Panc1 (cell line): ENCODE measurements around the gene ARID5A. TPM values are rescaled to one million over a fixed set of nuclear protein-coding genes. Genes with fewer than 3 reads are reported as not detected.

Experiments
- ATAC-seq: fragments of 200-7000 bp; cut with Tn5 transposase; 2 replicates; pipeline ENCODE4 v1.9.1; 2020; ENCODE audit warnings: mild to moderate bottlenecking, moderate library complexity
- BruUV-seq: library from RNA; stranded (reverse); fragments of 400-500 nt; replicated peaks from 2 replicates; lab custom pipeline; 2021; lab: Mats Ljungman, UMichigan
- CTCF ChIA-PET: fragments of 300-600 bp; sonication (Branson Sonifier 250); formaldehyde crosslinking; loops from one replicate; lab custom pipeline; 2022; ENCODE audit warnings: antibody characterized with exemption; lab: Charles Lee
- POLR2A ChIA-PET: fragments of 300-600 bp; sonication (Branson Sonifier 250); formaldehyde crosslinking; loops from one replicate; lab custom pipeline; 2022; ENCODE audit warnings: antibody characterized with exemption; lab: Charles Lee
- DNase-seq: peaks from one replicate; pipeline ENCODE4 v3.0.0-alpha.2; 2010; ENCODE audit warnings: low read depth, low spot score
- H3K27ac ChIP-seq: 2 replicates; pipeline ENCODE4 v1.5.1; 2011; ENCODE audit warnings: mild to moderate bottlenecking, low read length, inconsistent platforms
- H3K27me3 ChIP-seq: fragments of 200-500 bp; sonication (Bioruptor generic); 2 replicates; pipeline ENCODE4 v1.6.0; 2014; ENCODE audit warnings: low read length, inconsistent platforms; ENCODE audit not compliant: control insufficient read depth, insufficient read depth
- H3K36me3 ChIP-seq: fragments of 200-500 bp; sonication (Bioruptor generic); 2 replicates; pipeline ENCODE4 v1.5.1; 2014; ENCODE audit warnings: inconsistent platforms, mild to moderate bottlenecking, low read length, moderate library complexity; ENCODE audit not compliant: control insufficient read depth, insufficient read depth
- H3K4me1 ChIP-seq: 2 replicates; pipeline ENCODE4 v1.5.1; 2011; ENCODE audit warnings: inconsistent platforms, mild to moderate bottlenecking, low read length, moderate library complexity; ENCODE audit not compliant: control insufficient read depth, insufficient read depth
- H3K4me3 ChIP-seq, 2 experiments: 2 replicates each; pipeline ENCODE4 v1.5.1; 2011 to 2012; ENCODE audit warnings: low read depth in 2 of 2, low read length in 2 of 2, mild to moderate bottlenecking in 2 of 2, inconsistent platforms in 1 of 2, moderate library complexity in 1 of 2
- H3K9me3 ChIP-seq: fragments of 200-500 bp; sonication (Bioruptor generic); 2 replicates; pipeline ENCODE4 v1.5.1; 2014; ENCODE audit warnings: low read depth, mild to moderate bottlenecking, inconsistent platforms, low read length, moderate library complexity; ENCODE audit not compliant: control insufficient read depth, insufficient read depth
- POLR2AphosphoS5 ChIP-seq: IDR thresholded peaks from 2 replicates; pipeline ENCODE4 v1.6.1; 2012; ENCODE audit warnings: mild to moderate bottlenecking, low read depth, low read length, moderate library complexity
- SIN3A ChIP-seq: IDR thresholded peaks from 2 replicates; pipeline ENCODE4 v1.6.1; 2012; ENCODE audit warnings: low read depth, mild to moderate bottlenecking, low read length, moderate library complexity, borderline replicate concordance; ENCODE audit not compliant: insufficient read depth
- TCF7L2 ChIP-seq: IDR thresholded peaks from 2 replicates; pipeline ENCODE4 v1.6.1; 2011; ENCODE audit warnings: mild to moderate bottlenecking, low read depth, low read length, inconsistent platforms
- in situ Hi-C: cut with HindIII; loops from 2 replicates; pipeline ENCODE4 v1.10.0; 2016; ENCODE audit warnings: low sequenced_read_pairs, low pct_unique_long_range_greater_than_20kb
- intact Hi-C: fragments of 100-400 bp; cut with micrococcal nuclease; formaldehyde crosslinking; loops from one replicate; pipeline ENCODE4 v1.10.0; 2022; ENCODE audit not compliant: unreplicated experiment
- total RNA-seq: library from RNA; stranded (reverse); gene quantifications from one replicate; pipeline ENCODE4 v1.2.1, GENCODE V29; 2021; ENCODE audit not compliant: unreplicated experiment
- TF ChIP-seq, protein P1 (sequence below), 2 experiments: IDR thresholded peaks; 2 replicates each; pipeline ENCODE4 v1.6.1; 2011 to 2012; ENCODE audit warnings: low read depth in 2 of 2, control low read depth in 1 of 2, low read length in 1 of 2, mild to moderate bottlenecking in 1 of 2, moderate library complexity in 1 of 2; ENCODE audit not compliant: insufficient read depth in 1 of 2
- TF ChIP-seq, protein P2 (sequence below): fragments of 450-650 bp; IDR thresholded peaks from 2 replicates; pipeline ENCODE4 v1.5.1; 2017; ENCODE audit warnings: mild to moderate bottlenecking

ARID5A gene
- total RNA-seq, 1 experiment from 2014 or later: 19.3 TPM

GRCh38 chr2:96522304-96523203, 14.0 kb upstream of the ARID5A start:
- H3K27ac ChIP-seq: no peak overlapping the region
- TF ChIP-seq, protein P1, sequence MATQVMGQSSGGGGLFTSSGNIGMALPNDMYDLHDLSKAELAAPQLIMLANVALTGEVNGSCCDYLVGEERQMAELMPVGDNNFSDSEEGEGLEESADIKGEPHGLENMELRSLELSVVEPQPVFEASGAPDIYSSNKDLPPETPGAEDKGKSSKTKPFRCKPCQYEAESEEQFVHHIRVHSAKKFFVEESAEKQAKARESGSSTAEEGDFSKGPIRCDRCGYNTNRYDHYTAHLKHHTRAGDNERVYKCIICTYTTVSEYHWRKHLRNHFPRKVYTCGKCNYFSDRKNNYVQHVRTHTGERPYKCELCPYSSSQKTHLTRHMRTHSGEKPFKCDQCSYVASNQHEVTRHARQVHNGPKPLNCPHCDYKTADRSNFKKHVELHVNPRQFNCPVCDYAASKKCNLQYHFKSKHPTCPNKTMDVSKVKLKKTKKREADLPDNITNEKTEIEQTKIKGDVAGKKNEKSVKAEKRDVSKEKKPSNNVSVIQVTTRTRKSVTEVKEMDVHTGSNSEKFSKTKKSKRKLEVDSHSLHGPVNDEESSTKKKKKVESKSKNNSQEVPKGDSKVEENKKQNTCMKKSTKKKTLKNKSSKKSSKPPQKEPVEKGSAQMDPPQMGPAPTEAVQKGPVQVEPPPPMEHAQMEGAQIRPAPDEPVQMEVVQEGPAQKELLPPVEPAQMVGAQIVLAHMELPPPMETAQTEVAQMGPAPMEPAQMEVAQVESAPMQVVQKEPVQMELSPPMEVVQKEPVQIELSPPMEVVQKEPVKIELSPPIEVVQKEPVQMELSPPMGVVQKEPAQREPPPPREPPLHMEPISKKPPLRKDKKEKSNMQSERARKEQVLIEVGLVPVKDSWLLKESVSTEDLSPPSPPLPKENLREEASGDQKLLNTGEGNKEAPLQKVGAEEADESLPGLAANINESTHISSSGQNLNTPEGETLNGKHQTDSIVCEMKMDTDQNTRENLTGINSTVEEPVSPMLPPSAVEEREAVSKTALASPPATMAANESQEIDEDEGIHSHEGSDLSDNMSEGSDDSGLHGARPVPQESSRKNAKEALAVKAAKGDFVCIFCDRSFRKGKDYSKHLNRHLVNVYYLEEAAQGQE (IDR thresholded peaks at IDR 0.05; ENCODE audit: insufficient read depth in 1 of 2, low read depth in 2 of 2, low read length in 1 of 2): no peak
- TF ChIP-seq TCF7L2 (no peak), POLR2AphosphoS5 (no peak), SIN3A (no peak)
- TF ChIP-seq, protein P2, sequence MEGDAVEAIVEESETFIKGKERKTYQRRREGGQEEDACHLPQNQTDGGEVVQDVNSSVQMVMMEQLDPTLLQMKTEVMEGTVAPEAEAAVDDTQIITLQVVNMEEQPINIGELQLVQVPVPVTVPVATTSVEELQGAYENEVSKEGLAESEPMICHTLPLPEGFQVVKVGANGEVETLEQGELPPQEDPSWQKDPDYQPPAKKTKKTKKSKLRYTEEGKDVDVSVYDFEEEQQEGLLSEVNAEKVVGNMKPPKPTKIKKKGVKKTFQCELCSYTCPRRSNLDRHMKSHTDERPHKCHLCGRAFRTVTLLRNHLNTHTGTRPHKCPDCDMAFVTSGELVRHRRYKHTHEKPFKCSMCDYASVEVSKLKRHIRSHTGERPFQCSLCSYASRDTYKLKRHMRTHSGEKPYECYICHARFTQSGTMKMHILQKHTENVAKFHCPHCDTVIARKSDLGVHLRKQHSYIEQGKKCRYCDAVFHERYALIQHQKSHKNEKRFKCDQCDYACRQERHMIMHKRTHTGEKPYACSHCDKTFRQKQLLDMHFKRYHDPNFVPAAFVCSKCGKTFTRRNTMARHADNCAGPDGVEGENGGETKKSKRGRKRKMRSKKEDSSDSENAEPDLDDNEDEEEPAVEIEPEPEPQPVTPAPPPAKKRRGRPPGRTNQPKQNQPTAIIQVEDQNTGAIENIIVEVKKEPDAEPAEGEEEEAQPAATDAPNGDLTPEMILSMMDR: no peak
- H3K36me3 ChIP-seq: no peaks in the 10 kb centered on the region
- intact Hi-C loops: no loop called here
- no TSS peak for BruUV-seq
- no peak overlapping the region for H3K4me3 ChIP-seq
- no peak for DNase-seq
- H3K4me1 ChIP-seq: 0 out of 2 replicates have a peak, but pooled peaks cover 3% of the 10 kb centered on the region
- ATAC-seq: 0 out of 2 replicates have a peak, but pooled peaks have one; percentile 18
- POLR2A ChIA-PET: no interaction called here
- CTCF ChIA-PET: no interaction called here
- H3K9me3 ChIP-seq: peaks cover 1% of the 10 kb centered on the region; the same call in 1 of the 2 replicates
- in situ Hi-C loops: no loop called here
- no peaks in the 10 kb centered on the region for H3K27me3 ChIP-seq

GRCh38 chr2:96523659-96524481, 12.7 kb upstream of the ARID5A start:
- intact Hi-C loops: no loop called here
- Histone ChIP-seq H3K4me1 (peaks cover 11% of the 10 kb centered on the region), H3K27ac (no peak overlapping the region), H3K4me3 (no peak overlapping the region), H3K27me3 (no peaks in the 10 kb centered on the region), H3K36me3 (no peaks in the 10 kb centered on the region), H3K9me3 (no peaks in the 10 kb centered on the region)
- in situ Hi-C loops: no loop called here
- ATAC-seq (no peak), DNase-seq (no peak)
- CTCF ChIA-PET: no interaction called here
- TF ChIP-seq, protein P2: no peak
- TF ChIP-seq, protein P1 (IDR thresholded peaks at IDR 0.05; ENCODE audit: insufficient read depth in 1 of 2, low read depth in 2 of 2, low read length in 1 of 2): no peak
- TF ChIP-seq SIN3A (no peak), POLR2AphosphoS5 (no peak), TCF7L2 (no peak)
- POLR2A ChIA-PET: no interaction called here
- no TSS peak for BruUV-seq
